22Rv1 (cell line): ENCODE data around the gene SLC1A5.

Source experiments
- H3K27ac ChIP-seq: fragments of 450-650 bp; 2 replicates; pipeline ENCODE4 v1.5.1; 2017
- CTCF ChIP-seq: fragments of 450-650 bp; IDR thresholded peaks from 2 replicates; pipeline ENCODE4 v1.5.1; 2017; ENCODE audit warnings: mild to moderate bottlenecking
- ZFX ChIP-seq: fragments of 450-650 bp; IDR thresholded peaks from 2 replicates; pipeline ENCODE4 v1.6.1; 2017; ENCODE audit warnings: antibody characterized with exemption, borderline replicate concordance

Gene SLC1A5

GRCh38 chr19:46797881-46798280, 9.5 kb upstream of the SLC1A5 start:
- TF ChIP-seq ZFX: no peak
- TF ChIP-seq CTCF: no peak
- no peak overlapping the region for H3K27ac ChIP-seq

GRCh38 chr19:46791944-46792343, 3.5 kb upstream of the SLC1A5 start:
- TF ChIP-seq CTCF (no peak), ZFX (no peak)

GRCh38 chr19:46789371-46789770, 977 bp upstream of the SLC1A5 start:
- no peak overlapping the region for H3K27ac ChIP-seq
- TF ChIP-seq ZFX (no peak), CTCF (no peak)

More at GRCh38 chr19:46791944-46792343, 3.5 kb upstream of the SLC1A5 start:
- H3K27ac ChIP-seq: no peak overlapping the region

DNA sequence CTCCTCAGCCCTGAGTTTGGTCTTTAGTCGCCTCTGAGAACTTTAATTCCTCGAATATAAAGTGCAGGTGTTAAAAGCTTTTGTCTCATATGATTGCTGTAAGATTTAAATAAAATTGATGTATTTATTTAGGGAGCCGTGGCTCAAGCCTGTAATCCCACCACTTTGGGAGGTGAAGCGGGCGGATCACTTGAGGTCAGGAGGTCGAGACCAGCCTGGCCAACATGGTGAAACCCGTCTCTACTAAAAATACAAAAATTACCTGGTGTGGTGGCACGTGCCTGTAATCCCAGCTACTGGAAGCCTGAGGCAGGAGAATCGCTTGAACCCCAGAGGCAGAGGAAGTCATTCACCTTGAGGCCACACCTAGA, 559 bp upstream of the SLC1A5 start:
- H3K27ac ChIP-seq: peak overlapping the region; percentile 93; the same call in 1 of the 2 replicates
- no peak for TF ChIP-seq ZFX
- TF ChIP-seq CTCF: no peak

DNA sequence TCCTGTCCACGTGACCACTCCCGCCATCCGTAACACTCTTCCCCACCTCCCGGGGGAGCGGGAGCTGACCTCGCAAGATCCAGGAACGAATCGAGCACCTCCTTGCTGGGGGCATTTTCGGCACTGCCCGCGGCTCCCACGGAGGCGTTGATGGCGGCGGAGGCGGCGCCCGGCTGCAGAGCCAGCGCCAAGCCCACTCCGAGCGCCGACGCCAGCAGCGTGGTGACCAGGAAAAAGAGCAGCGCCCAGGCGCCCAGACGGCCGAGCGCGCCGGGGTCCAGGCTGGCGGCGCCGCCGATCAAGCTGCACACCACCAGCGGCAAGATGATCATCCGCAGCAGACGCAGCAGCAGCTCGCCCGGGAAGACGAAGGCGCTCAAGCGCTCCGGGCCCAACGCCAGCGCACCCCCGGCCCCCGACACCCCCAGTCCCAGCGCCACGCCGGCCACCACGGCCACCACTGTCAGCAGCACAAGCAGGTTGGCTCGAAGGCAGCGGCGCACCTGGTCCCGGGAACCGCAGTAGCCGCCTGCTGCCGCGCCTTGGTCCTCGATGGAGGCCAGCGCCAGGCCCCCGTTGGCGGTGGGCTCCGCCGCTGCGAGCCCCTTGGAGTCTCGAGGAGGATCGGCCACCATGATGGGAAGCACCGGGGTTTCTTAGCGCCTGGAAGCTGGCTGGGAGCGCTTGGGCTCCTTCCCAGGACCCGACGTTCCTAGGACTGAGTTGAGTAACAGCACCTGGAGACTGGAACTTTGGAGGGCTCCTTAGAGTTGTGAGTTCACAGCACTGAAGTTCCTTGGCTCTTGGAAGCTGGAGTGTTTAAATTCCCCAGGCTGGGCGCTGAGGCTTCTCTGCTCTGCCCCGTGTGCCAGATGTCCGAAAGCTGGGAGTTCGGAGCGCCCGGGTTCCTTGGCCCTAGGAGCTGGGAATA, 798 bp downstream of the SLC1A5 start:
- no peak for TF ChIP-seq CTCF
- no peak for TF ChIP-seq ZFX
- H3K27ac ChIP-seq: peak overlapping the region; percentile 93

DNA sequence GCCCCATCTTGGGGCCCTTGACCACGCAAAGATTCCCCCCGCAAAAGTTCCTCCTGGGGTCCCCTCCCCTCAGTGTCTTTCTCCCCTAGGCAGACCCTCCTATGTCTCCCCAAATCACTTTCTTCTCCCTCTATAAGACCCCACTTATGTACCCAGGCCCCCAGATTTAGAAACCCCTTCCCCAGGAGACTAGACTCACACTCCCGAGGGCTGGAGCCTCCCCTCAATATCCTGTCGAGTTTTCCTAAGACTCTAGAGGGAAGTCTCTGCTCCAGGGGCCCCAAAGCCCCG, 1.4 kb downstream of the SLC1A5 start:
- TF ChIP-seq ZFX (no peak), CTCF (no peak)
- peak overlapping the region; percentile 93 for H3K27ac ChIP-seq

DNA sequence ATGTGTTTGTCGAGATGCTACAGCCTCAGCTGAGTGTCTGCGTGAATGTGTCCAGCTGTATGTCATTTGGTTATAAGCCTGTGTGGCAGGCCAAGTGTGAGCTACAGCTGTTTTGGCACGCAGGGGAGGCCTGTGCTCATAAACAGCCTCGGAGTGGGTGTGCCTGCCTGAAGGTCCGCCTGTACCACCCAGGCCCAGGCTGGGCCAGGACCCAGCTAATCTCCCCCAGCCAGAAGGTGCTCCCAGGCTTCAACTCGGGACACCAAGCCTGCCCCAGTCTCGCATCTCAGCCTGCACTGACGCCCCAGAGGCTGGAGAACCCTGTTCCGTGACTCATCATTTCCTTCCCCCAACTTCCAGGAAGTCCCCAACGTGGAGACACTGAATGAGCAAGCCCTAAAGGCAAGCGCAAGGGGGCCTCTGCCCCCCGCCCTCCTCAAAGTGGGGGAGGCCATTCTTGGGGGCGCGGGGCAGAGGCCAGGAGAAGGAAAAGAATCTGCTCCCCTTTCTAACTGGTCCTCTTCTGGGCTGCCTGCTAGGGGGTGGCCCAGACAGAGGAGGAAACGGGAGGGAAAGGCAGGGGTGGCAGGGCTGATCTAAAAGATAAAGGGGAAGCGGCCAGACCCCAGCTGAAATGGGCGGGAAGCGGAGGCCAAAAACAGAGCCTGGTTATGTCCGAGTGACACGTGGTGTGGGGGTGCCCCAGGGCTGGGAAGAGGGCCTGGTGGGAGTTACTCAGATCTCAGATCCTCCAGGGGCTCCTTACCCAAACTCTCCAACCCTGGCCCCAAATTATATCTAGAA, 2.0 kb downstream of the SLC1A5 start:
- H3K27ac ChIP-seq: peak overlapping the region; percentile 93
- no peak for TF ChIP-seq ZFX
- no peak for TF ChIP-seq CTCF
